A673 (cell line): Measurements from ENCODE around the gene VSIG2.

ENCODE experiments used
- EZH2 ChIP-seq: fragments of 200-600 bp; sonication (generic); IDR thresholded peaks from 2 replicates; pipeline ENCODE4 v1.6.1; 2017; ENCODE audit warnings: borderline replicate concordance, low read depth, mild to moderate bottlenecking, mixed read lengths, antibody characterized with exemption, low read length; ENCODE audit not compliant: poor library complexity, severe bottlenecking
- TF ChIP-seq, protein P1 (sequence below): fragments of 300-800, 200-600 bp; sonication (generic); conservative IDR thresholded peaks from 2 replicates; pipeline ENCODE4 v1.5.1; 2017; ENCODE audit warnings: low read depth, mild to moderate bottlenecking, antibody characterized with exemption, low read length, moderate library complexity, mixed read lengths

DNA sequence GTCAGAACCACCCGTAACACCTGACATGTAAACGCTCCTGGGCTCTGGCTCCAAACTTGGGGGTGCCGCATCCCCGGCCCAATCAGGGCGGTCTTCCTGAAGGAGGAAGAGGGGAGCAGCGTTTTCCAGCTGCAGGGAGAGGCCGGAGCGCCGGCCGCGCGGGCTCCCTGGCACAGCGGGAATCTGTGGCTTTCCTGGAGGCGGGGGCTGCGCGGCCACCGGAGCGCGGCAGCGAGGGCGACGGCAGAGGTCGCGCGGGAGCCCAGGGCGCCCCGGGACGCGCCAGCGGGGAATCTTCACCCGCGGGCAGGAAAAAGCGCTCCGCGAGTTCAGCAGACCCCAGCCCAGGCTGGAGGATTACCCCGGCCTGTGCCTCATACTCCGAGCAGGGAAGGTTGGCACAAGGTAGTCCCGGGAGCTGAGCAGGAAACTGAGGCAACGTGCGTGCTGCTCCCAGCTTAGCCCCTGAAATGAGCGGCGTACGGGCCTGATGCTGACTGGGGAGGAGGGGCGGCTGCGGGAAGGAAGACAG, 10.6 kb upstream of the VSIG2 start:
- TF ChIP-seq EZH2: no peak
- TF ChIP-seq, protein P1, sequence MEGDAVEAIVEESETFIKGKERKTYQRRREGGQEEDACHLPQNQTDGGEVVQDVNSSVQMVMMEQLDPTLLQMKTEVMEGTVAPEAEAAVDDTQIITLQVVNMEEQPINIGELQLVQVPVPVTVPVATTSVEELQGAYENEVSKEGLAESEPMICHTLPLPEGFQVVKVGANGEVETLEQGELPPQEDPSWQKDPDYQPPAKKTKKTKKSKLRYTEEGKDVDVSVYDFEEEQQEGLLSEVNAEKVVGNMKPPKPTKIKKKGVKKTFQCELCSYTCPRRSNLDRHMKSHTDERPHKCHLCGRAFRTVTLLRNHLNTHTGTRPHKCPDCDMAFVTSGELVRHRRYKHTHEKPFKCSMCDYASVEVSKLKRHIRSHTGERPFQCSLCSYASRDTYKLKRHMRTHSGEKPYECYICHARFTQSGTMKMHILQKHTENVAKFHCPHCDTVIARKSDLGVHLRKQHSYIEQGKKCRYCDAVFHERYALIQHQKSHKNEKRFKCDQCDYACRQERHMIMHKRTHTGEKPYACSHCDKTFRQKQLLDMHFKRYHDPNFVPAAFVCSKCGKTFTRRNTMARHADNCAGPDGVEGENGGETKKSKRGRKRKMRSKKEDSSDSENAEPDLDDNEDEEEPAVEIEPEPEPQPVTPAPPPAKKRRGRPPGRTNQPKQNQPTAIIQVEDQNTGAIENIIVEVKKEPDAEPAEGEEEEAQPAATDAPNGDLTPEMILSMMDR: no peak
